ENCODE results near the gene THEMIS2.

Gene THEMIS2

GRCh38 chr1:27884006-27884954 is 11.9 kb downstream of the THEMIS2 start:
- Histone ChIP-seq H3K4me3 (ENCODE audit: severe bottlenecking) (no peak overlapping the region), H3K36me3 (ENCODE audit: low read depth) (0 out of 2 replicates have a peak, but pooled peaks cover 4% of the 10 kb centered on the region), H3K4me1 (ENCODE audit: insufficient read depth, poor library complexity, severe bottlenecking) (no peaks in the 10 kb centered on the region), H3K9me3 (ENCODE audit: severe bottlenecking) (no peaks in the 10 kb centered on the region), H3K27ac (ENCODE audit: poor library complexity, severe bottlenecking) (no peak overlapping the region), H3K27me3 (ENCODE audit: insufficient read depth, poor library complexity, severe bottlenecking) (no peaks in the 10 kb centered on the region)
- TF ChIP-seq, protein P1, sequence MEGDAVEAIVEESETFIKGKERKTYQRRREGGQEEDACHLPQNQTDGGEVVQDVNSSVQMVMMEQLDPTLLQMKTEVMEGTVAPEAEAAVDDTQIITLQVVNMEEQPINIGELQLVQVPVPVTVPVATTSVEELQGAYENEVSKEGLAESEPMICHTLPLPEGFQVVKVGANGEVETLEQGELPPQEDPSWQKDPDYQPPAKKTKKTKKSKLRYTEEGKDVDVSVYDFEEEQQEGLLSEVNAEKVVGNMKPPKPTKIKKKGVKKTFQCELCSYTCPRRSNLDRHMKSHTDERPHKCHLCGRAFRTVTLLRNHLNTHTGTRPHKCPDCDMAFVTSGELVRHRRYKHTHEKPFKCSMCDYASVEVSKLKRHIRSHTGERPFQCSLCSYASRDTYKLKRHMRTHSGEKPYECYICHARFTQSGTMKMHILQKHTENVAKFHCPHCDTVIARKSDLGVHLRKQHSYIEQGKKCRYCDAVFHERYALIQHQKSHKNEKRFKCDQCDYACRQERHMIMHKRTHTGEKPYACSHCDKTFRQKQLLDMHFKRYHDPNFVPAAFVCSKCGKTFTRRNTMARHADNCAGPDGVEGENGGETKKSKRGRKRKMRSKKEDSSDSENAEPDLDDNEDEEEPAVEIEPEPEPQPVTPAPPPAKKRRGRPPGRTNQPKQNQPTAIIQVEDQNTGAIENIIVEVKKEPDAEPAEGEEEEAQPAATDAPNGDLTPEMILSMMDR (IDR thresholded peaks at IDR 0.05; ENCODE audit: poor library complexity, severe bottlenecking): no peak
- ATAC-seq (ENCODE audit: low read depth) (no peak), DNase-seq (ENCODE audit: low spot score) (no peak)

- H3K36me3 ChIP-seq (ENCODE audit: low read depth): 0 out of 2 replicates have a peak, but pooled peaks cover 4% of the 10 kb centered on the region
- TF ChIP-seq, protein P1 (IDR thresholded peaks at IDR 0.05; ENCODE audit: poor library complexity, severe bottlenecking): no peak
- no peak overlapping the region for H3K4me3 ChIP-seq (ENCODE audit: severe bottlenecking)
- no peak overlapping the region for H3K27ac ChIP-seq (ENCODE audit: poor library complexity, severe bottlenecking)
- DNase-seq (ENCODE audit: low spot score) (no peak), ATAC-seq (ENCODE audit: low read depth) (no peak)
- no peaks in the 10 kb centered on the region for H3K27me3 ChIP-seq (ENCODE audit: insufficient read depth, poor library complexity, severe bottlenecking)
- H3K9me3 ChIP-seq (ENCODE audit: severe bottlenecking): no peaks in the 10 kb centered on the region
- no peaks in the 10 kb centered on the region for H3K4me1 ChIP-seq (ENCODE audit: insufficient read depth, poor library complexity, severe bottlenecking)
Measured at GRCh38 chr1:27885114-27885528, 12.8 kb downstream of the THEMIS2 start.

- Histone ChIP-seq H3K27ac (ENCODE audit: poor library complexity, severe bottlenecking) (no peak overlapping the region), H3K4me1 (ENCODE audit: insufficient read depth, poor library complexity, severe bottlenecking) (no peaks in the 10 kb centered on the region)
Measured at GRCh38 chr1:27885621-27886352, 13.4 kb downstream of the THEMIS2 start.

DNA sequence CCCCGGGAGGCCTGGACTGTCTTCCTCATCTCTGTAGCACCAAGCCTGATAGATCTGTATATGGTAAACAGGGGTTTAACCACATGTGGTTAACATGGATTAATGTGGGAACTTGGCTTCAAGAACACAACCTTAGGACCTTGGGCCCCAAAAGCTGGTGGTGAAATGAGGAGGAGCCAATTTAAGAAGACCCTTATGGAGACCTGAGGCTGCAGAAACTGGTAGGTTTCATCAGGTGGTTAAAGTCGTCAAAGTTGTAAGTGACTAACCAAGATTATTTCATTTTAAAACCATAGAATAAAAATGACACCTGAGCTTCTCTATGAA is 14.0 kb downstream of the THEMIS2 start:
- ATAC-seq (ENCODE audit: low read depth) (no peak), DNase-seq (ENCODE audit: low spot score) (no peak)
- TF ChIP-seq, protein P1 (IDR thresholded peaks at IDR 0.05; ENCODE audit: poor library complexity, severe bottlenecking): no peak
- Histone ChIP-seq H3K9me3 (ENCODE audit: severe bottlenecking) (no peaks in the 10 kb centered on the region), H3K27me3 (ENCODE audit: insufficient read depth, poor library complexity, severe bottlenecking) (no peaks in the 10 kb centered on the region), H3K36me3 (ENCODE audit: low read depth) (peaks cover 11% of the 10 kb centered on the region), H3K27ac (ENCODE audit: poor library complexity, severe bottlenecking) (no peak overlapping the region), H3K4me3 (ENCODE audit: severe bottlenecking) (no peak overlapping the region), H3K4me1 (ENCODE audit: insufficient read depth, poor library complexity, severe bottlenecking) (no peaks in the 10 kb centered on the region)

More at GRCh38 chr1:27885621-27886352, 13.4 kb downstream of the THEMIS2 start:
- Histone ChIP-seq H3K27me3 (ENCODE audit: insufficient read depth, poor library complexity, severe bottlenecking) (no peaks in the 10 kb centered on the region), H3K4me3 (ENCODE audit: severe bottlenecking) (no peak overlapping the region), H3K36me3 (ENCODE audit: low read depth) (peaks cover 5% of the 10 kb centered on the region), H3K9me3 (ENCODE audit: severe bottlenecking) (no peaks in the 10 kb centered on the region)
- DNase-seq (ENCODE audit: low spot score) (no peak), ATAC-seq (ENCODE audit: low read depth) (no peak)
- TF ChIP-seq, protein P1 (IDR thresholded peaks at IDR 0.05; ENCODE audit: poor library complexity, severe bottlenecking): no peak

All from RWPE2 (cell line).